H1 (cell line): ENCODE data around the gene ABCA5. TPM values are rescaled to one million over a fixed set of nuclear protein-coding genes. Genes with fewer than 3 reads are reported as not detected.

Source experiments
- CTCF ChIA-PET: fragments of 300-600 bp; sonication (Branson Sonifier 250); formaldehyde crosslinking; loops from one replicate; lab custom pipeline; 2021; ENCODE audit not compliant: partially characterized antibody; lab: Charles Lee
- POLR2A ChIA-PET: fragments of 300-600 bp; sonication (Branson Sonifier 250); formaldehyde crosslinking; loops from one replicate; lab custom pipeline; 2021; ENCODE audit warnings: inconsistent platforms; ENCODE audit not compliant: partially characterized antibody; lab: Charles Lee
- DNase-seq, 2 experiments: peaks; one replicate each; pipeline versions ENCODE4 v3.0.0 to v3.0.0-alpha.2; 2010 to 2022; ENCODE audit warnings: low spot score in 2 of 2, low read depth in 1 of 2, mixed read lengths in 1 of 2
- FAIRE-seq: peaks from 2 replicates; lab custom pipeline; 2011; peaks lifted over from hg19 to GRCh38; lab: Jason Lieb, UNC
- H2AFZ ChIP-seq: 2 replicates; pipeline ENCODE4 v1.8.1; 2012; ENCODE audit warnings: low read length, inconsistent platforms
- H2AK5ac ChIP-seq: 2 replicates; pipeline ENCODE4 v1.6.1; 2013; ENCODE audit warnings: low read depth, low read length
- H2BK120ac ChIP-seq: replicated peaks from 2 replicates; pipeline ENCODE3; 2013; ENCODE audit warnings: low read depth, low read length, inconsistent platforms
- H2BK12ac ChIP-seq: 2 replicates; pipeline ENCODE4 v1.6.1; 2013; ENCODE audit warnings: low read depth, low read length
- H2BK15ac ChIP-seq: 2 replicates; pipeline ENCODE4 v1.6.1; 2013; ENCODE audit warnings: low read length
- H2BK20ac ChIP-seq: 2 replicates; pipeline ENCODE4 v1.6.1; 2013; ENCODE audit warnings: low read length
- H2BK5ac ChIP-seq: 2 replicates; pipeline ENCODE4 v1.6.1; 2013; ENCODE audit warnings: low read depth, low read length
- H3K14ac ChIP-seq: 2 replicates; pipeline ENCODE4 v1.6.1; 2013; ENCODE audit warnings: inconsistent platforms; ENCODE audit not compliant: insufficient read length
- H3K18ac ChIP-seq: 2 replicates; pipeline ENCODE4 v1.6.1; 2013; ENCODE audit warnings: low read length; ENCODE audit errors: extremely low read depth
- H3K23ac ChIP-seq: 2 replicates; pipeline ENCODE4 v1.6.1; 2013; ENCODE audit warnings: inconsistent platforms; ENCODE audit not compliant: insufficient read length
- H3K23me2 ChIP-seq: 2 replicates; pipeline ENCODE4 v1.6.1; 2013; ENCODE audit warnings: low read depth, low read length
- H3K27ac ChIP-seq: 2 replicates; pipeline ENCODE4 v1.6.1; 2011; ENCODE audit warnings: low read depth, low read length, inconsistent platforms
- H3K27me3 ChIP-seq, 4 experiments: replicated peaks in 1 of 4; 1 replicate in 1 of 4; 2 replicates in 3 of 4; pipeline versions ENCODE4 v1.6.1 to v1.8.1; 2011 to 2013; ENCODE audit warnings: low read length in 3 of 4, mild to moderate bottlenecking in 3 of 4, inconsistent platforms in 2 of 4, mixed read lengths in 2 of 4, moderate library complexity in 1 of 4; ENCODE audit not compliant: control insufficient read depth in 3 of 4, insufficient read depth in 3 of 4; ENCODE audit errors: extremely low read depth in 1 of 4
- H3K36me3 ChIP-seq, 4 experiments: 2 replicates each; pipeline versions ENCODE4 v1.6.1 to v1.8.1; 2011 to 2013; ENCODE audit warnings: mild to moderate bottlenecking in 4 of 4, low read length in 3 of 4, moderate library complexity in 2 of 4, control low read depth in 1 of 4, inconsistent platforms in 1 of 4; ENCODE audit not compliant: insufficient read depth in 4 of 4, control insufficient read depth in 2 of 4
- H3K4ac ChIP-seq: replicated peaks from 2 replicates; pipeline ENCODE3; 2013; ENCODE audit warnings: low read length, low read depth, mixed read lengths, inconsistent platforms; ENCODE audit not compliant: insufficient read length
- H3K4me1 ChIP-seq, 4 experiments: replicated peaks in 1 of 4; 1 replicate in 1 of 4; 2 replicates in 3 of 4; pipeline versions ENCODE4 v1.6.1 to v1.8.1; 2011 to 2013; ENCODE audit warnings: low read length in 3 of 4, inconsistent platforms in 2 of 4, mixed read lengths in 1 of 4; ENCODE audit not compliant: insufficient read depth in 4 of 4, control insufficient read depth in 3 of 4
- H3K4me2 ChIP-seq, 2 experiments: 2 replicates each; pipeline versions ENCODE4 v1.6.1 to v1.8.1; 2011 to 2013; ENCODE audit warnings: low read depth in 2 of 2, low read length in 2 of 2, control low read depth in 1 of 2, inconsistent platforms in 1 of 2, mild to moderate bottlenecking in 1 of 2; ENCODE audit not compliant: insufficient read depth in 1 of 2
- H3K4me3 ChIP-seq, 4 experiments: fragments of 200-600, 300-600 bp in 1 of 4; sonication (generic), shearing (Covaris generic), sonication (Bioruptor Twin) in 1 of 4; 2 replicates each; pipeline versions ENCODE4 v1.5.1 to v1.8.1; 2011 to 2016; ENCODE audit warnings: low read length in 4 of 4, low read depth in 3 of 4, control low read depth in 2 of 4, inconsistent platforms in 2 of 4, mild to moderate bottlenecking in 2 of 4, mixed read lengths in 1 of 4, moderate library complexity in 1 of 4; ENCODE audit not compliant: insufficient read depth in 2 of 4; ENCODE audit errors: extremely low read depth in 1 of 4
- H3K56ac ChIP-seq: replicated peaks from 2 replicates; pipeline ENCODE3; 2013; ENCODE audit warnings: low read depth, mild to moderate bottlenecking, mixed read lengths, low read length, inconsistent platforms; ENCODE audit not compliant: insufficient read length
- H3K79me1 ChIP-seq: 2 replicates; pipeline ENCODE4 v1.6.1; 2013; ENCODE audit warnings: low read depth, low read length, control low read depth
- H3K79me2 ChIP-seq, 2 experiments: 2 replicates each; pipeline versions ENCODE4 v1.6.1 to v1.8.1; 2012 to 2013; ENCODE audit warnings: low read length in 2 of 2, mild to moderate bottlenecking in 2 of 2, inconsistent platforms in 1 of 2; ENCODE audit not compliant: insufficient read depth in 2 of 2, control insufficient read depth in 1 of 2
- H3K9ac ChIP-seq, 4 experiments: replicated peaks in 1 of 4; 1 replicate in 1 of 4; 2 replicates in 3 of 4; pipeline versions ENCODE4 v1.6.1 to v1.8.1; 2011 to 2013; ENCODE audit warnings: low read depth in 3 of 4, low read length in 3 of 4, control low read depth in 2 of 4, mild to moderate bottlenecking in 2 of 4, moderate library complexity in 2 of 4, inconsistent platforms in 1 of 4; ENCODE audit errors: extremely low read depth in 1 of 4
- H3K9me3 ChIP-seq, 2 experiments: 2 replicates each; pipeline versions ENCODE4 v1.6.1 to v1.8.1; 2012 to 2013; ENCODE audit warnings: mild to moderate bottlenecking in 2 of 2, moderate library complexity in 2 of 2, control low read depth in 1 of 2, inconsistent platforms in 1 of 2, low read depth in 1 of 2, low read length in 1 of 2, mixed read lengths in 1 of 2; ENCODE audit not compliant: insufficient read depth in 2 of 2
- H4K20me1 ChIP-seq, 2 experiments: replicated peaks in 1 of 2; 2 replicates each; pipeline versions ENCODE3 to v1.8.1; 2011 to 2013; ENCODE audit warnings: inconsistent platforms in 2 of 2, low read length in 2 of 2, mild to moderate bottlenecking in 1 of 2; ENCODE audit not compliant: insufficient read depth in 2 of 2, control insufficient read depth in 1 of 2
- H4K5ac ChIP-seq: 2 replicates; pipeline ENCODE4 v1.6.1; 2013; ENCODE audit warnings: low read length, low read depth, mixed read lengths, inconsistent platforms; ENCODE audit not compliant: insufficient read length
- H4K8ac ChIP-seq: 2 replicates; pipeline ENCODE4 v1.8.0; 2013; ENCODE audit warnings: mild to moderate bottlenecking, moderate library complexity, low read length, inconsistent platforms; ENCODE audit not compliant: insufficient read depth; ENCODE audit errors: extremely low read depth
- H4K91ac ChIP-seq: replicated peaks from 2 replicates; pipeline ENCODE3; 2013; ENCODE audit warnings: low read length, mixed read lengths, inconsistent platforms; ENCODE audit not compliant: insufficient read length
- BACH1 ChIP-seq: IDR thresholded peaks from 2 replicates; pipeline ENCODE4 v1.6.1; 2012; ENCODE audit warnings: low read length, improper control_type of control experiment
- BCL11A ChIP-seq, 2 experiments: IDR thresholded peaks; one replicate each; pipeline ENCODE4 v1.6.1; 2011; ENCODE audit warnings: low read depth in 2 of 2, low read length in 2 of 2, mild to moderate bottlenecking in 2 of 2
- CHD2 ChIP-seq: IDR thresholded peaks from 2 replicates; pipeline ENCODE4 v1.6.1; 2012; ENCODE audit warnings: low read length, improper control_type of control experiment
- CTBP2 ChIP-seq: IDR thresholded peaks from 2 replicates; pipeline ENCODE4 v1.7.0; 2011; ENCODE audit warnings: borderline replicate concordance, mild to moderate bottlenecking, moderate library complexity, mixed read lengths, low read length; ENCODE audit not compliant: insufficient read depth, insufficient read length
- JUN ChIP-seq: IDR thresholded peaks from 2 replicates; pipeline ENCODE4 v1.6.1; 2011; ENCODE audit warnings: low read depth, mild to moderate bottlenecking, improper control_type of control experiment, low read length
- MAFK ChIP-seq: IDR thresholded peaks from 2 replicates; pipeline ENCODE4 v1.6.1; 2012; ENCODE audit warnings: low read depth, mild to moderate bottlenecking, improper control_type of control experiment, low read length
- NANOG ChIP-seq: IDR thresholded peaks from 2 replicates; pipeline ENCODE4 v1.6.1; 2011; ENCODE audit warnings: low read length, low read depth, mild to moderate bottlenecking, inconsistent platforms; ENCODE audit not compliant: insufficient read depth, poor library complexity, severe bottlenecking
- RBBP5 ChIP-seq: IDR thresholded peaks from 2 replicates; pipeline ENCODE4 v1.7.1; 2012; ENCODE audit warnings: low read depth, mild to moderate bottlenecking, inconsistent platforms, low read length, moderate library complexity, borderline replicate concordance
- SAP30 ChIP-seq: fragments of 300-600 bp; sonication (generic); IDR thresholded peaks from 2 replicates; pipeline ENCODE4 v1.7.1; 2012; ENCODE audit warnings: low read length, moderate library complexity, mild to moderate bottlenecking, inconsistent platforms; ENCODE audit not compliant: insufficient read depth, insufficient replicate concordance
- SP1 ChIP-seq: IDR thresholded peaks from 2 replicates; pipeline ENCODE4 v1.6.1; 2011; ENCODE audit warnings: low read depth, low read length
- SP2 ChIP-seq: IDR thresholded peaks from 2 replicates; pipeline ENCODE4 v1.6.1; 2012; ENCODE audit warnings: mild to moderate bottlenecking, low read length, inconsistent platforms
- WGBS, 2 experiments: shearing (Covaris generic) in 1 of 2; methylation state at CpG; one replicate each; pipeline versions ENCODE4 v1.1.6 to v1.1.7; 2013 to 2015; ENCODE audit warnings: low lambda C conversion rate in 2 of 2, mixed read lengths in 2 of 2, inconsistent platforms in 1 of 2, low coverage in 1 of 2, missing lambda C conversion rate in 1 of 2; ENCODE audit not compliant: insufficient replicate concordance in 2 of 2, insufficient coverage in 1 of 2, insufficient read length in 1 of 2; ENCODE audit errors: extremely low coverage in 1 of 2, missing lambda C conversion rate in 1 of 2; 5-methylcytosine and 5-hydroxymethylcytosine counted together
- polyA plus RNA-seq, 7 experiments: library from polyadenylated mRNA; depleted of rRNA in 3 of 7; stranded (reverse) in 5 of 7; unstranded in 2 of 7; fragments of >200 nt in 5 of 7; fragments of 200-250 nt in 2 of 7; gene quantifications; 1 replicate in 5 of 7; 2 replicates in 1 of 7; 4 replicates in 1 of 7; pipeline versions ENCODE4 v1.2.1 to v1.2.3, GENCODE V29; 2011 to 2013; ENCODE audit warnings: missing spikeins in 2 of 7, mixed read lengths in 2 of 7
- total RNA-seq: library from RNA; stranded (reverse); fragmentation: NEBNext Ultra II Directional; extraction: Animal tissue kit (Norgen Biotek cat#: 25700); gene quantifications from 2 replicates; pipeline ENCODE4 v1.2.1, GENCODE V29; 2021
- TF ChIP-seq, protein P1 (sequence below): IDR thresholded peaks from 2 replicates; pipeline ENCODE4 v1.6.1; 2011; ENCODE audit warnings: low read length, improper control_type of control experiment
- TF ChIP-seq, protein P2 (sequence below): IDR thresholded peaks from 2 replicates; pipeline ENCODE4 v1.6.1; 2011; ENCODE audit warnings: low read depth, mild to moderate bottlenecking, low read length; ENCODE audit not compliant: insufficient read depth

ABCA5 gene
- total and polyA plus RNA-seq, 2 of the 8 experiments (the other 6 are each of a cell fraction or from before 2014, with no cell fraction given), result 1.3 to 4.1 TPM

DNA sequence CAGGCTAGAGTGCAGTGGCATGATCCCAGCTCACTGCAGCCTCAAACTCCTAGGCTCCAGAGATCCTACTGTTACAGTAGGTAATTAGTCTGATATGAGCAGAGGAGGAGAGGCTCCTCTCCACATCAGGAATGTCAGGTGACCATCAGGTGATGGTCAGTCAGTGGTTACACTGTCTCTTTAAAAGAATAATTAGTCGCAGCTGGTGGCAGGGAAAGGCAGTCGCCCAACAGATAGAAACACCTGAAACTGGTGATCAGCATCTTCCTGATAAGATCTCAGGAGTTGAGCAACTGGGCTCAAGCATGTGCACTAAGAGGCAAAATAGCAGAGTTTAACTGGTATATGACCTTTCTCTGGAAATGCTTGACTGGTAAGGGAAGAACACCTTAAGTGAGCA, 21.5 kb upstream of the ABCA5 start:
- ChIA-PET CTCF (interaction anchor here (1.1 to 4.5 kb wide), 5 partner anchors 10 to 47 kb away, joined by 3 to 25 read pairs (median 7); no protein-coding TSS in a partner anchor), POLR2A (no interaction called here)
- Histone ChIP-seq H2BK12ac (no peak overlapping the region), H3K14ac (no peak overlapping the region), H2AK5ac (no peak overlapping the region), H4K5ac (no peak overlapping the region), H3K23ac (no peak overlapping the region), H3K79me2 (no peaks in the 10 kb centered on the region), H4K91ac (no peak overlapping the region), H3K4ac (no peak overlapping the region), H3K27me3 (no peaks in the 10 kb centered on the region), H3K9ac (no peak overlapping the region), H3K18ac (no peak overlapping the region), H2AFZ (no peak overlapping the region), H3K79me1 (no peaks in the 10 kb centered on the region), H4K8ac (no peak overlapping the region), H2BK5ac (no peak overlapping the region), H3K9me3 (no peaks in the 10 kb centered on the region), H2BK15ac (no peak overlapping the region), H3K4me2 (no peak overlapping the region), H3K27ac (no peak overlapping the region), H4K20me1 (no peaks in the 10 kb centered on the region), H3K56ac (no peak overlapping the region), H3K23me2 (no peaks in the 10 kb centered on the region; the same call in 1 of the 2 replicates), H3K36me3 (no peaks in the 10 kb centered on the region), H2BK120ac (no peak overlapping the region), H3K4me3 (no peak overlapping the region), H3K4me1 (no peaks in the 10 kb centered on the region; a peak in 1 of 7 replicates), H2BK20ac (no peak overlapping the region)
- WGBS, 2 experiments, result 91% methylated on average over 2 of the region's 2 CpGs; no CpG with 5 or more reads in 1 of the 2 experiments
- DNase-seq (no peak), FAIRE-seq (no peak)
- TF ChIP-seq SAP30 (no peak), CTBP2 (no peak), RBBP5 (no peak), NANOG (no peak), MAFK (no peak), BACH1 (no peak), SP1 (no peak), JUN (no peak), BCL11A (IDR thresholded peaks at IDR 0.05; ENCODE audit: low read depth in 2 of 2, low read length in 2 of 2) (no peak), SP2 (no peak), CHD2 (no peak)
- TF ChIP-seq, protein P1, sequence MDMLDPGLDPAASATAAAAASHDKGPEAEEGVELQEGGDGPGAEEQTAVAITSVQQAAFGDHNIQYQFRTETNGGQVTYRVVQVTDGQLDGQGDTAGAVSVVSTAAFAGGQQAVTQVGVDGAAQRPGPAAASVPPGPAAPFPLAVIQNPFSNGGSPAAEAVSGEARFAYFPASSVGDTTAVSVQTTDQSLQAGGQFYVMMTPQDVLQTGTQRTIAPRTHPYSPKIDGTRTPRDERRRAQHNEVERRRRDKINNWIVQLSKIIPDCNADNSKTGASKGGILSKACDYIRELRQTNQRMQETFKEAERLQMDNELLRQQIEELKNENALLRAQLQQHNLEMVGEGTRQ, result no peak
- TF ChIP-seq, protein P2, sequence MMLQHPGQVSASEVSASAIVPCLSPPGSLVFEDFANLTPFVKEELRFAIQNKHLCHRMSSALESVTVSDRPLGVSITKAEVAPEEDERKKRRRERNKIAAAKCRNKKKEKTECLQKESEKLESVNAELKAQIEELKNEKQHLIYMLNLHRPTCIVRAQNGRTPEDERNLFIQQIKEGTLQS, result no peak
